Globus pallidus (tissue), 1 donor: Measurements from ENCODE around the gene ACACA.
"Not testable (repeated sequence)": the region's sequence is repeated elsewhere in the genome, so short reads cannot be mapped to it uniquely, and the experiment has no call there.

Experiments
- DNase-seq: peaks from one replicate; pipeline ENCODE4 v3.0.0-alpha.2; 2015; ENCODE audit warnings: low spot score

The ACACA gene

GRCh38 chr17:37098910-37099664 lies 307.5 kb downstream of the ACACA start:
- no peak for DNase-seq

DNA sequence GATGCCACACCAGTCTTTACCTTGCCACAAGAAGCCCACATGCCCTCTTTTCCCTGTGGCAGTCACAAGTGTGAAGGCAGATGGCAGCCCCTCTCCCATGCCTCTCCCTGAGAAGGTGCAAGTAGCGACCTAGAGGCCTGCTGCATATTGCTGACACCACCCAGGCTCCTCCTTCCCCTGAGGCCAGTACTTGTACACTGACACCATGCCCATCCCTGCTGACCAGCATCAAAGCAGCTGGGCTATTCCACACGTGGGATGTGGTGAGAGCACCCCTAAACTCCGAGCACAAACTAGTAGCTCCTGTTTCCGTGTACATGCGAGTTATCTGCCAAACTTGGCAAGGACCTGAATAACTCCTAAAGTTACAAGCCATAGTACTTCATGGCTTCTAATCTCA lies 308.5 kb downstream of the ACACA start:
- no peak for DNase-seq

GRCh38 chr17:37097154-37097553 lies 309.5 kb downstream of the ACACA start:
- DNase-seq, result no peak

- DNase-seq, result no peak
These were observed 310.6 kb downstream of the ACACA start for GRCh38 chr17:37096071-37096470.

DNA sequence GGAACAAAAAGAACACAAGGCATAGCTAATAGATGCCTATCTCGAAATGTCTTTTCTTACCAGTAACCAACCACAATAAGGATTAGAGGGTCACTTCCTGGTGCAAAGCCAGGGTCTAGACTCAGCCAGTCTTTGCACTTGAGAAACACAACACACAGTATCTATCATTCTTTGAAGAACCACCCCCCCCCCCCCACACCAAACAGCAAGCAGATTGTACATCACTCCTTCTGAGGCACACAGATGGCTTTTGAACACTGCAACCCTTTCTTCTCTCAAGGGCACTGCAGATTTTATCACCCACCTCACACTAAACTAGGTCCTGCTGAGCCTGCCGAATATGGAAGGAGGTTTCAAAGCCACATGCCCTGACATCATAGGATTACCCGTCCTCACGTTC lies 312.2 kb downstream of the ACACA start:
- DNase-seq, result no peak

GRCh38 chr17:37092701-37093100 lies 313.9 kb downstream of the ACACA start:
- no peak for DNase-seq

- no peak for DNase-seq
These were observed 314.6 kb downstream of the ACACA start for GRCh38 chr17:37092071-37092470.

- no peak for DNase-seq
These were observed 315.7 kb downstream of the ACACA start for GRCh38 chr17:37090941-37091340.

DNA sequence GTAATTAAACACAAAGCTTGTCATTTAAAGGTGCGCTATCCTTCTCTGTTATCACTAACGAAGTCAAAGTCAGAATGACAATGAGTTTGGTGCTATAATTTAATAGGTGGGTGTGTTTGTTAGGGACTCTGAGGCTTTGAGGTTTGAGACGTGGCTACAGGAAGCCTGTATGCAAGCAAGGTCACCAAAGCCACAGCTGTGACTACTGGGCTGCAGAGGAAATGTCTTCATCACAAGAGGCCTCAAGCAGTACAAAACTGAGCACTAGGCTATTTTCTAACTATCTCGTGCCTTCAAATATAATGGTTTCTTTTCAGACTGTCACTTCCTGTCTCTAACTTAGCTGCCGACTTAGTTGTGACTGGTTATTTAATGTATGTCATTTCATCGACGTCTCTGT lies 316.7 kb downstream of the ACACA start:
- no peak for DNase-seq

- peak; percentile 51 for DNase-seq
These were observed 317.7 kb downstream of the ACACA start for GRCh38 chr17:37088913-37089312.

- DNase-seq, result no peak
These were observed 318.2 kb downstream of the ACACA start for GRCh38 chr17:37088459-37088858.

DNA sequence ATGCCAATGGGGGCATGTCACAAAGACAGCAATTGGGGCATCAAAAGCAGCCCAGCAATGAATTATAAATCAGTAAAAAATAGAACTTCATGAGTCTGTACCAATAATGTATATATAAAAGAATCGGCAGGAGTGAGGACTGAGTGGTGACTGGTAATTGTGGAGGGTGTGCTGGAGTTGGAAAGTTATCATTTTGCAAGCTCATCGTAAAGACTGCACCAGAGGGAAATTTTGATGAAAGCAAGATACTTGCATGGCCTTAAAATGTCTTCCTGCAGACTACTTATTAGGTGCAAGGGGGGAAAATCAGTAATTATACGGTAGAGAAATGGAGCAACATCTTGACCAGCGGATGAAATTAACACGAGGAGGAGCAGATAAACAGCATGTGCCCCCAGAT lies 319.0 kb downstream of the ACACA start:
- DNase-seq, result no peak

DNA sequence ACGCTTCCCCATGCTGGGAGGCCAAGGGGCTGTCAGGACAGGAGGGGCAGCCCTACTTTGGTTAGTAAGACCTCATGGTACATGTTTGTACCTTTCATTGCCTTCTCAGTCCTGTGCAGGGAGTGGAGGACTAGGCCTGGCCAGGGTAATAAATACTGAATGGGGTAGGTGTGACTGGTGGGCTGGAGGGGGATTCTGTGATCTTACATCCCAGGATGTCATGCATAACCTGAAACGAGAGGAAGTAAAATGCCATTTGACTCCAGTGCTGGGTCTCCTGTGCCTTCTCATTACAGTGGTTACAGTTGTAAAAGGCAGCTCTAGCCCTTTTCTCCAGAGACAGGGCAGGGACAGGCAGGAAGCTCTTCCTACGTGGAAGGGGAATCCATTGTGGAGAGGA lies 319.7 kb downstream of the ACACA start:
- DNase-seq, result no peak

DNA sequence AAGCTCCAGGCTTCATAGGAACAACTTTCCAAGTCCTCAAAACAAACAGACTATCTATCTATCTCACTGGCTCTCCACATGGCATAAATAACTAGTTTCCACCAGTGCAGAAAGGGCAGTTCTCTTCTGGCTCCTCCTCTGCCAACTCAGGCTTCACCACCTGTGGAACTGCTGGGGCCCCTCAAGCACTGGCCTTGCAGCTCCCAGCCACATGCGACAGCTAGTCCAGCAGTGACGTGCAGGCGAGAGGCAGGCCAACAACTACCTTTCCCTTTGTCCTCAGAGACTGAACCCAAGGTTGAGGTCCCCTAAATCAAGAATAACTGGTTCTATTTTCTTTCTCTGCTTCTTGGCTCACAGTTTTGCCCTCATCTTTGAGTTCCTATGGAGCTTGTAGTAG lies 320.3 kb downstream of the ACACA start:
- no peak for DNase-seq

DNA sequence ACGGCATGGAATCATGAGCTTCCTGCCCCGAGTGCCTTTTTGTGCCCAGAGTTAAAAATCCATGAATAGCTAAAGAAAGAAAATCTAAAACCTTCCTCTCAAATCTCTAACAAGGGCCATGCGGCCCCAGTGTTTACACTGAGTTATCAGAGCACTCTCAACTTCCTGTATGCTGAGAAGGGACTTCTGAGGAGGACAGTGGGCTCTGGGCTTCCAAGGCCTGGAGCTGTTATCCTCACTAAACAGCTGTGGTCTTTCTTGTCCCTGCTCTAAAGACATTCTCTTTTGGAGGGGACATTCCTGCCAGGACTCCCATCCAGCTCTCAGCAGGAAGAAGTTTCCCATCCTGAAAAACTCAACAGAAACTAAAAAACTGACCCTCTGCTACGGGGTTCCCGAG lies 322.3 kb downstream of the ACACA start:
- DNase-seq, result no peak

- DNase-seq, result no peak
These were observed 323.2 kb downstream of the ACACA start for GRCh38 chr17:37083456-37083855.

- DNase-seq, result no peak
These were observed 323.7 kb downstream of the ACACA start for GRCh38 chr17:37082985-37083384.

DNA sequence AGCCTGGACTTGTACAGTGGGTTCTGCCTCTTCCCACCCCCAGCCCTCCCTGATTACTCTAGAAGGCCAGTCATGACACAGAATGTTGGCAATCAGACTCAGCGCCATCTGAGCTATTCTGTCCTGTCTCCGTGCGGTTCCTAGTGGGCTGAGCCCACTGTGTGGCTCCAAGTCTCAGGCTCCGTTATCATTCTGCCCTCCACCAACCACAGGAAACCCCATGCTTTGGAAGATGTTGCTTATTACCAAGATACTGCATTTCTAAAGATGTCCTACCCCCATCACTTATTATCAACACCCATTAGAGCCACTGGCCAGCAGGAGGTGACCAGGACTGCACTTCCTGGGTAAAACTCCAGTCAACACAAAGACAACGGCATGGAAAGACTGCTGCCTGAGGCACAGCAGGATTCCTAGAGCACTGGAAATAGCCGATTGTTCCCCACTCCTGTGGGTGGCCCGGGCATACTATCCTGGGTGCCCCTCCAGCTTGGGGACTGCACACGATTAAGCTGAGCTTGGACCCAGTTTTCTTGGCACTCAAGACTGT lies 324.2 kb downstream of the ACACA start:
- no peak for DNase-seq

GRCh38 chr17:37081287-37081686 lies 325.3 kb downstream of the ACACA start:
- no peak for DNase-seq

- DNase-seq, result no peak
These were observed 326.9 kb downstream of the ACACA start for GRCh38 chr17:37079735-37080134.

DNA sequence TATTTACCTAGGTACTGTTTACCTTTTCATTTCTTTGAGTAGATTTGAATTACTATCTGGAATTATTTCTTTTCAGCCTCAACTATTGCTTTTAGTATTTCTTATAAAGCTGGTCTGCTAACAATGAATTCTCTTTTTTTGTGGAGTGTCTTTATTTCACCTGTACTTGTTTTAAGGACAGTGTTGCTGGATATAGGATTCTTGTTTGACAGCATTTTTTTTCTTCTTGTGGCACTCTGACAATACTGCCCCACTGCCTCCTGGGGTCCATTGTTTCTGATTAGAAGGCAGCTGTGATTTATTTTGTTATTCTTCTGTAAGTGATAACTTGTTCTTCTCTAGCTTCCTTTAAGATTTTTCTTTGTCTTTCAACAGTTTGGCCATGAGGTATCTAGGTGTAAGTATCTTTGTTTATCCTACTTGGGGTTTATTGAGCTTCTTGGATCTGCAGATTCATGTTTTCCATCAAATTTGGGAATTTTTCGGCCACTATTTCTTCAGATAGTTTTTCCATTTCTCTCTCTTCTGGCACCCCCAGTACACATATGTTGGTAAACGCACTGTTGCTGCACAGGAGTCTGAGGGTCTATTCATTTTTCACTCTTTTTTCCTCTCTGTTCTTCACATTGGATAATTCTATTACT lies 327.4 kb downstream of the ACACA start:
- no peak for DNase-seq

GRCh38 chr17:37073464-37073863 lies 333.2 kb downstream of the ACACA start:
- DNase-seq, result not testable (repeated sequence)

DNA sequence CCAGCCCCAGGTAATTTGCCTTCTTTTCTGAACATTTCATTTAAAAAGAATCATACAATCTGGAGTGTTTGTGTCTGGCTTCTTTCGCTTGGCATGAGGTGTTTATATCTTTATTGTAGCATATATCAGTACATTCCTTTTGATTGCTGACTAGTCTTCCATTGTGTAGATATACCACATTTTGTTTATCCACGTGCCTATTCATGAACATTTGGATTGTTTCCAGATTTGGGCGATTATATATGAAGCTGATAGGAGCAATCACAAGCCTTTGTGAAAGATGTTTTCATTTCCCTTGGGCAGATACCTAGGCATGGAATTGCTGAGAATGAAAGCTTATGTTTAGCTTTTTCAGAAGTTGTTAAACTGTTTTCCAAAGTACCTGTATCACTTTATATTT lies 337.5 kb downstream of the ACACA start:
- DNase-seq, result no peak

DNA sequence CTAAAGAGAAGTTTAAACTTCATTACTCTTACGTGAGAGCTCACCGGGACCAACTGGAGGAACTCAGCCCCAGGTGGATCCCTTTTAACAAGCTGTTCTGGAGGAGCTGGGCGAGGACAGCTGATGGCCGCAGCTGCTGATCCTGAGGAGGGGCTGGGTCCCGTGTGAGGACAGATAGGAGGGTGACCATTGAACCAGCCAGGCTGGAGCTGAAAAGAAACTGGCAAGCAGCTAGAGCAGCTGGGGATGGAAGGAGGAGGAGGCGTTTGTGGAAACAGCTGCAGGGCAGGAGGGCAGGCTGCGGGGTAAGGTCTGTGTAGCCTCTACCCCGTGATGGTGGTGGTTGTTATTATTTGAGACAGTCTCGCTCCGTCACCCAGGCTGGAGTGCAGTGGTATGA lies 338.4 kb downstream of the ACACA start:
- no peak for DNase-seq
